Measurements from ENCODE around the gene FOXJ1. TPM values are rescaled to one million over a fixed set of nuclear protein-coding genes. Genes with fewer than 3 reads are reported as not detected.

Gene FOXJ1
- total and polyA plus RNA-seq, 2 of the 8 experiments (the other 6 are each of a cell fraction or from before 2014, with no cell fraction given), result 4.7 to 5.4 TPM

DNA sequence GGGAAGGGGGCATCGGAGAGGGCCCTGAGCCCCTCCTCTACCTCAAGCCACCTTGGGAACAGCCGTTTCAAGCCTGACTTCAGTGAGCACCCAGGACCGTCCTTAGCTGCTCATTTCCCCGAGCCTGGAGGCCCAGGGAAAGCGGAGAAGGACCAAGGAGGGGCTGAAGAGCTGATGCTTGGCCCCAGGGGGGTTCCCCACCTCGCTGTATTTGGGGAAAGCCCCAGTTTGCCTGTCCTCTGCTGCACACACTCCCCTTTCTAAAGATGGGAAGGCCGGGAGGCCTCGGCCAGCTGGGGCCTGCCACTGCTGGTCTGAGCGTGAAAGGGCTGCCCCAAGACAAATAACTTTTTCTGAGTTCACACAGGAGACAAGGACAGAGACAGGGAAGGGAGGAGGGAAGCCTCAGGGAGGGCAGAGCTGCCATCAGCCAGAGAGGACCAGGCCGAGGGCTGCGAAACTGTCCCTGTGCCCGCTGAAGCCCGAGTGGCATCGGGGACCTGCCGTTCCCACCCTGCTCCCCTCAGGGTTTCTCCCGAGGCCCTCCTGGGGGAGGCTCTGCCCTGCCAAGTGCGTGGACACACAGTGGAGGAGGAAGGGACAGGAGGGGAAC, 50.4 kb downstream of the FOXJ1 start:
- Histone ChIP-seq H2AFZ (ENCODE audit: low read length) (no peak overlapping the region), H3K9me3 (ENCODE audit: insufficient read depth in 2 of 2, low read depth in 1 of 2, low read length in 1 of 2) (no peaks in the 10 kb centered on the region), H2BK20ac (ENCODE audit: low read length) (no peak overlapping the region), H3K18ac (ENCODE audit: extremely low read depth, low read length) (no peak overlapping the region), H3K4me2 (ENCODE audit: insufficient read depth in 1 of 2, low read depth in 2 of 2, low read length in 2 of 2) (no peak overlapping the region), H3K79me1 (ENCODE audit: low read depth, low read length) (no peaks in the 10 kb centered on the region; the same call in 1 of the 2 replicates), H2BK120ac (replicated peaks; ENCODE audit: low read depth, low read length) (no peak overlapping the region), H3K23ac (ENCODE audit: insufficient read length) (no peak overlapping the region), H3K9ac (replicated peaks in 1 of 4; ENCODE audit: extremely low read depth in 1 of 4, low read depth in 3 of 4, low read length in 3 of 4) (no peak overlapping the region), H3K36me3 (ENCODE audit: control insufficient read depth in 2 of 4, insufficient read depth in 4 of 4, low read length in 3 of 4) (peaks cover 27 to 59% (median 47%) of the 10 kb centered on the region in 4 experiments), H3K14ac (ENCODE audit: insufficient read length) (no peak overlapping the region), H3K4me1 (replicated peaks in 1 of 4; ENCODE audit: control insufficient read depth in 3 of 4, insufficient read depth in 4 of 4, low read length in 3 of 4) (no peaks in the 10 kb centered on the region), H3K79me2 (ENCODE audit: control insufficient read depth in 1 of 2, insufficient read depth in 2 of 2, low read length in 2 of 2) (no peaks in the 10 kb centered on the region), H4K20me1 (replicated peaks in 1 of 2; ENCODE audit: control insufficient read depth in 1 of 2, insufficient read depth in 2 of 2, low read length in 2 of 2) (peaks cover 0 to 9% of the 10 kb centered on the region in 2 experiments), H3K27me3 (replicated peaks in 1 of 4; ENCODE audit: control insufficient read depth in 3 of 4, extremely low read depth in 1 of 4, insufficient read depth in 3 of 4, low read length in 3 of 4) (no peaks in the 10 kb centered on the region), H3K56ac (replicated peaks; ENCODE audit: insufficient read length, low read depth, low read length) (no peak overlapping the region), H4K91ac (replicated peaks; ENCODE audit: insufficient read length, low read length) (no peak overlapping the region), H2BK12ac (ENCODE audit: low read depth, low read length) (no peak overlapping the region), H3K4me3 (ENCODE audit: extremely low read depth in 1 of 4, insufficient read depth in 2 of 4, low read depth in 3 of 4, low read length in 4 of 4) (no peak overlapping the region), H4K5ac (ENCODE audit: insufficient read length, low read depth, low read length) (no peak overlapping the region), H3K27ac (ENCODE audit: low read depth, low read length) (no peak overlapping the region), H2AK5ac (ENCODE audit: low read depth, low read length) (no peak overlapping the region), H2BK5ac (ENCODE audit: low read depth, low read length) (no peak overlapping the region), H2BK15ac (ENCODE audit: low read length) (no peak overlapping the region), H3K4ac (replicated peaks; ENCODE audit: insufficient read length, low read depth, low read length) (no peak overlapping the region), H4K8ac (ENCODE audit: extremely low read depth, insufficient read depth, low read length) (0 out of 2 replicates have a peak overlapping the region, but pooled peaks have one; percentile 40), H3K23me2 (ENCODE audit: low read depth, low read length) (no peaks in the 10 kb centered on the region)
- 97% methylated on average over 13 of the region's 17 CpGs; no CpG with 5 or more reads in 1 of the 2 experiments for whole genome bisulfite sequencing, 2 experiments (ENCODE audit: extremely low coverage in 1 of 2, insufficient coverage in 1 of 2, insufficient read length in 1 of 2, insufficient replicate concordance in 2 of 2, low coverage in 1 of 2, low lambda C conversion rate in 2 of 2, missing lambda C conversion rate in 1 of 2)
- ChIA-PET CTCF (ENCODE audit: partially characterized antibody) (interaction anchor here (0.6 to 2.8 kb wide), 5 partner anchors 15 to 189 kb away, joined by 3 to 10 read pairs (median 4); partner anchors contain the start of gene GALR2), POLR2A (ENCODE audit: partially characterized antibody) (interaction anchor here (0.9 to 3.3 kb wide), 6 partner anchors 10 to 50 kb away, joined by 3 to 28 read pairs (median 7); partner anchors contain the start of genes EXOC7 and ZACN)
- no peak for DNase-seq (ENCODE audit: low read depth in 1 of 2, low spot score in 2 of 2)
- no peak for TF ChIP-seq SP4 (IDR thresholded peaks at IDR 0.05; ENCODE audit: low read length)
- no peak for TF ChIP-seq SIRT6 (IDR thresholded peaks at IDR 0.05; ENCODE audit: low read length)
- TF ChIP-seq SP1 (IDR thresholded peaks at IDR 0.05; ENCODE audit: low read depth, low read length), result no peak
- no peak for TF ChIP-seq BCL11A (IDR thresholded peaks at IDR 0.05; ENCODE audit: low read depth in 2 of 2, low read length in 2 of 2)
- no peak for FAIRE-seq

Measured in H1 (cell line).